Measurements from ENCODE around the gene HUS1. TPM values are rescaled to one million over a fixed set of nuclear protein-coding genes. Genes with fewer than 3 reads are reported as not detected.
"Not testable (repeated sequence)": the region's sequence is repeated elsewhere in the genome, so short reads cannot be mapped to it uniquely, and the experiment has no call there.

HUS1 gene
- total RNA-seq, 2 experiments from 2014 or later, result 38.5 to 39.4 TPM

GRCh38 chr7:47950714-47951113, 28.7 kb downstream of the HUS1 start:
- Mint-ChIP-seq H3K27ac (no peak overlapping the region), H3K9me3 (no peaks in the 10 kb centered on the region), H3K4me3 (no peak overlapping the region), H3K27me3 (no peaks in the 10 kb centered on the region), H3K4me1 (no peaks in the 10 kb centered on the region), H3K36me3 (ENCODE audit: low read depth) (peaks cover 10% of the 10 kb centered on the region)
- CTCF ChIA-PET, result interaction anchor here (1.4 kb wide), 1 partner anchor 13 kb away, joined by 4 read pairs; no protein-coding TSS in a partner anchor
- POLR2A ChIA-PET, result interaction anchor here (0.5 kb wide), 1 partner anchor 290 kb away, joined by 3 read pairs; no protein-coding TSS in a partner anchor
- DNase-seq, result no peak

- DNase-seq, result no peak
- Mint-ChIP-seq H3K36me3 (ENCODE audit: low read depth) (peaks cover 6% of the 10 kb centered on the region), H3K27me3 (no peaks in the 10 kb centered on the region), H3K4me1 (no peaks in the 10 kb centered on the region), H3K9me3 (no peaks in the 10 kb centered on the region), H3K4me3 (no peak overlapping the region), H3K27ac (no peak overlapping the region)
- POLR2A ChIA-PET, result no interaction called here
- CTCF ChIA-PET, result interaction anchor here (0.6 to 1.0 kb wide), 2 partner anchors 9 to 18 kb away, joined by 3 read pairs; no protein-coding TSS in a partner anchor
Observed at GRCh38 chr7:47949703-47950102, 29.7 kb downstream of the HUS1 start.

- ChIA-PET POLR2A (no interaction called here), CTCF (interaction anchor here (0.6 to 1.4 kb wide), 5 partner anchors 16 to 346 kb away, joined by 3 to 5 read pairs (median 3); no protein-coding TSS in a partner anchor)
- H3K27ac Mint-ChIP-seq, result no peak within 1 kb of the TSS
- no peaks in the 10 kb centered on the region for H3K36me3 Mint-ChIP-seq (ENCODE audit: low read depth)
- H3K4me1 Mint-ChIP-seq, result no peaks in the 10 kb centered on the region
- no peak within 1 kb of the TSS for H3K4me3 Mint-ChIP-seq
- no peaks in the 10 kb centered on the region for H3K9me3 Mint-ChIP-seq
- H3K27me3 Mint-ChIP-seq, result no peaks in the 10 kb centered on the region
- no peak for DNase-seq
Observed at GRCh38 chr7:47948141-47948790, 31.1 kb downstream of the HUS1 start, which contains the start of gene PKD1L1. Gene PKD1L1, minus strand, starts transcription at chr7:47948466. Its CDS starts 26 bp downstream, at chr7:47948440.

- Mint-ChIP-seq H3K27ac (no peak overlapping the region), H3K36me3 (ENCODE audit: low read depth) (no peaks in the 10 kb centered on the region), H3K9me3 (no peaks in the 10 kb centered on the region), H3K27me3 (no peaks in the 10 kb centered on the region), H3K4me1 (no peaks in the 10 kb centered on the region), H3K4me3 (no peak overlapping the region)
- ChIA-PET CTCF (interaction anchor here (1.2 kb wide), 1 partner anchor 44 kb away, joined by 3 read pairs; no protein-coding TSS in a partner anchor), POLR2A (no interaction called here)
- DNase-seq, result no peak
Observed at GRCh38 chr7:47947355-47947749, 32.1 kb downstream of the HUS1 start.

- no peaks in the 10 kb centered on the region for H3K9me3 Mint-ChIP-seq
- ChIA-PET CTCF (no interaction called here), POLR2A (no interaction called here)
- no peak overlapping the region for H3K4me3 Mint-ChIP-seq
- DNase-seq, result no peak
- no peak overlapping the region for H3K27ac Mint-ChIP-seq
- no peaks in the 10 kb centered on the region for H3K36me3 Mint-ChIP-seq (ENCODE audit: low read depth)
- H3K27me3 Mint-ChIP-seq, result no peaks in the 10 kb centered on the region
- H3K4me1 Mint-ChIP-seq, result no peaks in the 10 kb centered on the region
Observed at GRCh38 chr7:47946581-47947354, 32.6 kb downstream of the HUS1 start.

- no peak overlapping the region for H3K27ac Mint-ChIP-seq
- H3K4me1 Mint-ChIP-seq, result no peaks in the 10 kb centered on the region
- ChIA-PET POLR2A (no interaction called here), CTCF (interaction anchor here (0.7 to 2.2 kb wide), 12 partner anchors 21 to 324 kb away, joined by 3 to 17 read pairs (median 4); no protein-coding TSS in a partner anchor)
- peak; percentile 80 for DNase-seq
- no peaks in the 10 kb centered on the region for H3K9me3 Mint-ChIP-seq
- H3K4me3 Mint-ChIP-seq, result no peak overlapping the region
- no peaks in the 10 kb centered on the region for H3K36me3 Mint-ChIP-seq (ENCODE audit: low read depth)
- no peaks in the 10 kb centered on the region for H3K27me3 Mint-ChIP-seq
Observed at GRCh38 chr7:47945261-47946015, 34.0 kb downstream of the HUS1 start.

- ChIA-PET CTCF (interaction anchor here (0.7 to 2.2 kb wide), 14 partner anchors 22 to 324 kb away, joined by 3 to 17 read pairs (median 4); no protein-coding TSS in a partner anchor), POLR2A (no interaction called here)
- H3K4me1 Mint-ChIP-seq, result no peaks in the 10 kb centered on the region
- no peak overlapping the region for H3K4me3 Mint-ChIP-seq
- H3K9me3 Mint-ChIP-seq, result no peaks in the 10 kb centered on the region
- H3K27me3 Mint-ChIP-seq, result no peaks in the 10 kb centered on the region
- no peak for DNase-seq
- no peaks in the 10 kb centered on the region for H3K36me3 Mint-ChIP-seq (ENCODE audit: low read depth)
- no peak overlapping the region for H3K27ac Mint-ChIP-seq
Observed at GRCh38 chr7:47944536-47945260, 34.7 kb downstream of the HUS1 start.

GRCh38 chr7:47943676-47944474, 35.5 kb downstream of the HUS1 start:
- ChIA-PET POLR2A (no interaction called here), CTCF (interaction anchor here (0.8 to 2.2 kb wide), 9 partner anchors 23 to 325 kb away, joined by 3 to 17 read pairs (median 4); no protein-coding TSS in a partner anchor)
- Mint-ChIP-seq H3K27ac (no peak overlapping the region), H3K4me1 (no peaks in the 10 kb centered on the region), H3K36me3 (ENCODE audit: low read depth) (no peaks in the 10 kb centered on the region), H3K9me3 (no peaks in the 10 kb centered on the region), H3K27me3 (no peaks in the 10 kb centered on the region), H3K4me3 (no peak overlapping the region)
- DNase-seq, result no peak

GRCh38 chr7:47942651-47943050, 36.8 kb downstream of the HUS1 start:
- H3K27ac Mint-ChIP-seq; CTCF ChIA-PET; H3K27me3 Mint-ChIP-seq; POLR2A ChIA-PET; H3K9me3 Mint-ChIP-seq; H3K4me1 Mint-ChIP-seq; H3K36me3 Mint-ChIP-seq (ENCODE audit: low read depth); DNase-seq; H3K4me3 Mint-ChIP-seq: not testable (repeated sequence)

- Mint-ChIP-seq H3K4me3 (no peak overlapping the region), H3K36me3 (ENCODE audit: low read depth) (no peaks in the 10 kb centered on the region), H3K9me3 (no peaks in the 10 kb centered on the region), H3K4me1 (peaks cover 8% of the 10 kb centered on the region), H3K27me3 (no peaks in the 10 kb centered on the region), H3K27ac (no peak overlapping the region)
- DNase-seq, result no peak
- POLR2A ChIA-PET, result no interaction called here
- CTCF ChIA-PET, result no interaction called here
Observed at GRCh38 chr7:47942132-47942531, 37.3 kb downstream of the HUS1 start.

GRCh38 chr7:47941136-47941844, 38.1 kb downstream of the HUS1 start:
- Mint-ChIP-seq H3K4me1 (peaks cover 9% of the 10 kb centered on the region), H3K27me3 (no peaks in the 10 kb centered on the region), H3K9me3 (no peaks in the 10 kb centered on the region), H3K4me3 (no peak overlapping the region), H3K27ac (no peak overlapping the region), H3K36me3 (ENCODE audit: low read depth) (no peaks in the 10 kb centered on the region)
- POLR2A ChIA-PET, result no interaction called here
- CTCF ChIA-PET, result interaction anchor here (1.0 to 1.8 kb wide), 2 partner anchors 169 to 214 kb away, joined by 3 to 5 read pairs; no protein-coding TSS in a partner anchor
- no peak for DNase-seq

All from activated CD4-positive, alpha-beta T cell treated with anti-CD3 and anti-CD28 coated beads, Interleukin-2, amount 10 ng/mL, durations not matched to agents 7 days and 5 days (primary cell).